ENCODE results near the gene LANCL2.

DNA sequence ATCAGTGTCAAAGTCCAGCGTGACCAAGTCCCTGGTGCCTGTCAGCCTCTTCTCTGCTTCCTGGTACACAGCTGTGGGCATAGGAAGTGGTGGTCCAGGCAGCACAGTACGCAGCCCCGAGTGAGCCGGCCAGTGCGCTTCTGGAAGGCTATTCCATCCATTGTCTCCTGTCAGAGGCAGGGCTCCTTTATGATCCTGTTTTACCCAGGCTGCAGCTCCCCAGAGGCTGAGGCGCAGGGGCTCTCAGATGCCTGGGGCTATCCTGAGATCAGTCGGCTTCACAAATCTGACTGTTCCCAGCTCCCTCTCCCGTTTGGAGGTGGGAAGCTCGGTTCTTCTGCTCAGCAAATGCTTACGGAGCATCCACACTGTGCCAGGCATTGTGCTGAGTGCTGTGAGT, 70.3 kb downstream of the LANCL2 start:
- TF ChIP-seq, protein P1, sequence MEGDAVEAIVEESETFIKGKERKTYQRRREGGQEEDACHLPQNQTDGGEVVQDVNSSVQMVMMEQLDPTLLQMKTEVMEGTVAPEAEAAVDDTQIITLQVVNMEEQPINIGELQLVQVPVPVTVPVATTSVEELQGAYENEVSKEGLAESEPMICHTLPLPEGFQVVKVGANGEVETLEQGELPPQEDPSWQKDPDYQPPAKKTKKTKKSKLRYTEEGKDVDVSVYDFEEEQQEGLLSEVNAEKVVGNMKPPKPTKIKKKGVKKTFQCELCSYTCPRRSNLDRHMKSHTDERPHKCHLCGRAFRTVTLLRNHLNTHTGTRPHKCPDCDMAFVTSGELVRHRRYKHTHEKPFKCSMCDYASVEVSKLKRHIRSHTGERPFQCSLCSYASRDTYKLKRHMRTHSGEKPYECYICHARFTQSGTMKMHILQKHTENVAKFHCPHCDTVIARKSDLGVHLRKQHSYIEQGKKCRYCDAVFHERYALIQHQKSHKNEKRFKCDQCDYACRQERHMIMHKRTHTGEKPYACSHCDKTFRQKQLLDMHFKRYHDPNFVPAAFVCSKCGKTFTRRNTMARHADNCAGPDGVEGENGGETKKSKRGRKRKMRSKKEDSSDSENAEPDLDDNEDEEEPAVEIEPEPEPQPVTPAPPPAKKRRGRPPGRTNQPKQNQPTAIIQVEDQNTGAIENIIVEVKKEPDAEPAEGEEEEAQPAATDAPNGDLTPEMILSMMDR (IDR thresholded peaks at IDR 0.05) = no peak
- no peak for TF ChIP-seq ZFX (IDR thresholded peaks at IDR 0.05; ENCODE audit: borderline replicate concordance)

All from 22Rv1 (cell line).